Gastrocnemius medialis (tissue), 4 donors: Measurements from ENCODE around the gene SLC39A6. TPM values are rescaled to one million over a fixed set of nuclear protein-coding genes. Genes with fewer than 3 reads are reported as not detected.
"Not testable (repeated sequence)": the region's sequence is repeated elsewhere in the genome, so short reads cannot be mapped to it uniquely, and the experiment has no call there.

Experiments used
- ATAC-seq, 2 donors: fragments of 150-250 bp; one replicate each; pipeline ENCODE4 v1.9.1; 2016
- DNase-seq, 2 donors: peaks; one replicate each; pipeline ENCODE4 v3.0.0-alpha.2; 2019
- H3K27ac ChIP-seq, 4 donors: fragments of 200-600 bp; sonication (generic); 1 replicate in 1 of 4; 2 replicates in 3 of 4; pipeline ENCODE4 v1.5.1; 2016 to 2018; ENCODE audit warnings: mild to moderate bottlenecking in 2 of 4, moderate library complexity in 1 of 4
- H3K27me3 ChIP-seq, 3 donors: fragments of 200-600 bp; sonication (generic) in 2 of 3; 1 replicate in 1 of 3; 2 replicates in 2 of 3; pipeline versions ENCODE4 v1.5.1 to v1.6.0; 2016 to 2019; ENCODE audit warnings: mild to moderate bottlenecking in 1 of 3, moderate library complexity in 1 of 3
- H3K36me3 ChIP-seq, 2 donors: fragments of 200-600 bp; sonication (generic) in 1 of 2; one replicate each; pipeline ENCODE4 v1.5.1; 2017 to 2018
- H3K4me1 ChIP-seq, 2 donors: fragments of 200-600 bp; sonication (generic) in 1 of 2; one replicate each; pipeline ENCODE4 v1.5.1; 2016 to 2017; ENCODE audit warnings: mild to moderate bottlenecking in 2 of 2
- H3K4me3 ChIP-seq, 4 donors: fragments of 200-600 bp; sonication (generic) in 3 of 4; 1 replicate in 1 of 4; 2 replicates in 3 of 4; pipeline ENCODE4 v1.5.1; 2016 to 2019; ENCODE audit warnings: mild to moderate bottlenecking in 2 of 4
- H3K9me3 ChIP-seq, 3 donors: fragments of 200-600 bp; sonication (generic) in 2 of 3; 1 replicate in 1 of 3; 2 replicates in 2 of 3; pipeline ENCODE4 v1.5.1; 2016 to 2019
- POLR2A ChIP-seq, 2 donors: fragments of 450-650 bp; IDR thresholded peaks; one replicate each; pipeline ENCODE4 v1.6.1; 2017; ENCODE audit warnings: antibody characterized with exemption in 2 of 2, mild to moderate bottlenecking in 2 of 2, moderate library complexity in 2 of 2
- in situ Hi-C, 4 donors: fragments of 200-750 bp; cut with MboI; loops; one replicate each; pipeline versions ENCODE4 v1.15.0 to v1.8.0; 2017; ENCODE audit warnings: low sequenced_read_pairs in 4 of 4
- intact Hi-C: fragments of 100-400 bp; cut with DNase I; formaldehyde crosslinking; loops from one replicate; pipeline ENCODE4 v1.15.1; 2023; ENCODE audit warnings: low total_unique reads
- total RNA-seq, 4 donors: library from RNA; depleted of rRNA; stranded (reverse); fragments of >200 nt; gene quantifications; one replicate each; pipeline versions ENCODE4 v1.1.0 to v1.2.3, GENCODE V29; 2016
- TF ChIP-seq, protein P1 (sequence below), 5 experiments: fragments of 450-650 bp in 3 of 5; fragments of 200-600 bp in 2 of 5; sonication (generic) in 2 of 5; IDR thresholded peaks in 4 of 5; conservative IDR thresholded peaks in 1 of 5; 1 replicate in 4 of 5; 2 replicates in 1 of 5; pipeline ENCODE4 v1.5.1; 2016 to 2019; ENCODE audit warnings: antibody characterized with exemption in 5 of 5, mild to moderate bottlenecking in 3 of 5, moderate library complexity in 3 of 5

Gene SLC39A6
- total RNA-seq, 4 donors from 2014 or later, result 16.7 to 24.7 (median 18.3) TPM

DNA sequence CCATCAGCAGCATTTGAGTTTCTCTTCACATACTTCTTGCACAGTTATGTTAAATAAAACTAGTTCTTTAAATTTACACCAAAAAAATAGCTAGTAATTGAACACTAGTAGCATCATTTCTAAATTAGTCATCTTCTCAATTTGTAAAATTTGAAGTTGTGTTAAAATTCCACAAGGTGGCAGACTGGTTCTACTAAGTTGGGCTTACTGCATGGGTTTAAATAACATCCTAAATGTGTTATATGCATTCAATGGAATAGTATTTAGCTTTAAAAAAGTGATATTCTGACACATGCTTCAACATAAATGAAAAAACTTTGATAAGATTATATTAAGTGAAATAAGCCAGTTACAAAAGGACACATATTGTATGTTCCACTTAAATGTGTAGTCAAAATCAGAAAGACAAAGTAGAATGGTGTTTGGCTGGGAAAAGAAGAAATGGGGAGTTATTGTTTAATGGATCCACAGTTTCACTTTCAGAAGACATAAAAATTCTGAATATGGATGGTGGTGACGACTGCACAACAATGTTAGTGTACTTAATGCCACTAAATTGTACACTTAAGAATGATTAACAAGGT is 33.1 kb downstream of the SLC39A6 start:
- intact Hi-C loops, result loop anchor here (1.0 kb wide), 1 partner anchor 188 kb away; no protein-coding TSS in a partner anchor
- Histone ChIP-seq H3K4me1 (peaks cover 0 to 6% of the 10 kb centered on the region in 2 donors), H3K27me3 (no peaks in the 10 kb centered on the region), H3K27ac (no peak overlapping the region), H3K4me3 (no peak overlapping the region), H3K36me3 (no peaks in the 10 kb centered on the region), H3K9me3 (no peaks in the 10 kb centered on the region)
- in situ Hi-C loops, result loop anchor here in 3 of 4 donors (5.0 to 10.0 kb wide), 2 partner anchors 186 to 189 kb away; no protein-coding TSS in a partner anchor
- ATAC-seq (no peak), DNase-seq (no peak)
- TF ChIP-seq, protein P1, sequence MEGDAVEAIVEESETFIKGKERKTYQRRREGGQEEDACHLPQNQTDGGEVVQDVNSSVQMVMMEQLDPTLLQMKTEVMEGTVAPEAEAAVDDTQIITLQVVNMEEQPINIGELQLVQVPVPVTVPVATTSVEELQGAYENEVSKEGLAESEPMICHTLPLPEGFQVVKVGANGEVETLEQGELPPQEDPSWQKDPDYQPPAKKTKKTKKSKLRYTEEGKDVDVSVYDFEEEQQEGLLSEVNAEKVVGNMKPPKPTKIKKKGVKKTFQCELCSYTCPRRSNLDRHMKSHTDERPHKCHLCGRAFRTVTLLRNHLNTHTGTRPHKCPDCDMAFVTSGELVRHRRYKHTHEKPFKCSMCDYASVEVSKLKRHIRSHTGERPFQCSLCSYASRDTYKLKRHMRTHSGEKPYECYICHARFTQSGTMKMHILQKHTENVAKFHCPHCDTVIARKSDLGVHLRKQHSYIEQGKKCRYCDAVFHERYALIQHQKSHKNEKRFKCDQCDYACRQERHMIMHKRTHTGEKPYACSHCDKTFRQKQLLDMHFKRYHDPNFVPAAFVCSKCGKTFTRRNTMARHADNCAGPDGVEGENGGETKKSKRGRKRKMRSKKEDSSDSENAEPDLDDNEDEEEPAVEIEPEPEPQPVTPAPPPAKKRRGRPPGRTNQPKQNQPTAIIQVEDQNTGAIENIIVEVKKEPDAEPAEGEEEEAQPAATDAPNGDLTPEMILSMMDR (IDR thresholded peaks at IDR 0.05 in 4 of 5, conservative IDR thresholded peaks at IDR 0.05 in 1 of 5), result peak in 4 of 5 experiments; percentile 29 to 46 (median 30)
- no peak for TF ChIP-seq POLR2A (IDR thresholded peaks at IDR 0.05)

DNA sequence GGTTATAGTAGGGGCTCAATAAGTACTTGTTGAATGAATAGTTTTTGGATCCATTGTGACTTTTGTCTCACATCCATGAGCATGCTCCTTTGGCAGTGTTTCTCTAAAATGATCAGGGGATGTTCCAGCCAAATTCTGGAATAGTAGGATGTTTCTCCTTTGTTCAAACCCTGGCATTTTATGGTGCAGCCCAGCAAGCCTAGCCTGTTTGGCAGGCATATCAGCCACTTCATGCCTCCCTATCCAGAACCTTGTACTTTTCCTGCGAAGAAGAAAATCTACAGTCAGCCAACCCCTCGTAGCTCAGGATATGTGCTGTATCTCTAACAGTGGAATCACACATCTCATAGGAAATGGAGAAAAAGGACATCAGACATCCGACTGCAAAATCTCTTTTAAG is 34.7 kb downstream of the SLC39A6 start:
- peaks cover 0 to 6% of the 10 kb centered on the region in 2 donors for H3K4me1 ChIP-seq
- no peaks in the 10 kb centered on the region for H3K9me3 ChIP-seq
- H3K4me3 ChIP-seq, result no peak overlapping the region
- in situ Hi-C loops (loop anchor here in 3 of 4 donors (5.0 to 10.0 kb wide), 2 partner anchors 188 to 190 kb away; no protein-coding TSS in a partner anchor), intact Hi-C loops (no loop called here)
- H3K27me3 ChIP-seq, result no peaks in the 10 kb centered on the region
- H3K36me3 ChIP-seq, result no peaks in the 10 kb centered on the region
- no peak for DNase-seq
- TF ChIP-seq POLR2A (IDR thresholded peaks at IDR 0.05), result no peak
- TF ChIP-seq, protein P1 (IDR thresholded peaks at IDR 0.05 in 4 of 5, conservative IDR thresholded peaks at IDR 0.05 in 1 of 5), result no peak
- no peak for ATAC-seq
- no peak overlapping the region for H3K27ac ChIP-seq

DNA sequence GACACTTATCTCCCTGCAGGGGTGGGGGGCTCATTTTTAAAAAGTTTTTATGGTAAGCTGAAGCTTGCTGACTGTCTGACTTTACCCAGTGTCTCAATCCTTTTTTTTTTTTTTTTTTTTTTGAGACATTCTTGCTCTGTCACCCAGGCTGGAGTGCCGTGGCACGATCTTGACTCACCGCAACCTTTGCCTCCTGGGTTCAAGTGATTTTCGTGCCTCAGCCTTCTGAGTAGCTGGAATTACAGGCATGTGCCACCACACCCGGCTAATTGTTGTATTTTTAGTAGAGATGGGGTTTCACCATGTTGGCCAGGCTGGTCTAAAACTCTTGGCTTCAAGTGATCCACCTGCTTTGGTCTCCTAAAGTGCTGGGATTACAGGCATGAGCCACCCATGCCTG is 37.0 kb downstream of the SLC39A6 start:
- ATAC-seq, H3K27ac ChIP-seq, H3K4me3 ChIP-seq, intact Hi-C loops, H3K9me3 ChIP-seq, H3K36me3 ChIP-seq, H3K27me3 ChIP-seq, DNase-seq, H3K4me1 ChIP-seq: not testable (repeated sequence)
- in situ Hi-C loops, result loop anchor here in 3 of 4 donors (5.0 to 10.0 kb wide), 2 partner anchors 190 to 193 kb away; no protein-coding TSS in a partner anchor

DNA sequence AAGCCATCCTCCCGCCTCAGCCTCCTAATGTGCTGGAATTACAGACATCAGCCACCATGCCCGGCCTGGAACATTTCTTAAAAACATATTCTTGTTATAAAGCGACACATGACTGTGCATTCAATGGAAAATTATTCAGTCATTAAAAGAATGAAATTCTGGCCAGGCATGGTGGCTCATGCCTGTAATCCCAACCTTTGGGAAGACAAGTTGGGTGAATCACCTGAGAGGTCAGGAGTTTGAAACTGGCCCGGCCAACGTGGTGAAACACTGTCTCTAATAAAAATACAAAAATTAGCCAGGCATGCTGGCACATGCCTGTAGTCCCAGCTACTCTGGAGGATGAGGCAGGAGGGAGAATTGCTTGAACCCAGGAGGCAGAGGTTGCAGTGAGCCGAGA is 40.1 kb downstream of the SLC39A6 start:
- TF ChIP-seq, protein P1 (IDR thresholded peaks at IDR 0.05 in 4 of 5, conservative IDR thresholded peaks at IDR 0.05 in 1 of 5), result no peak
- no peak for TF ChIP-seq POLR2A (IDR thresholded peaks at IDR 0.05)
- no peak overlapping the region for H3K27ac ChIP-seq
- no peak overlapping the region for H3K4me3 ChIP-seq
- H3K36me3 ChIP-seq, result no peaks in the 10 kb centered on the region
- in situ Hi-C loops (no loop called here), intact Hi-C loops (no loop called here)
- no peaks in the 10 kb centered on the region for H3K9me3 ChIP-seq
- H3K27me3 ChIP-seq, result no peaks in the 10 kb centered on the region
- DNase-seq (no peak), ATAC-seq (no peak)
- peaks cover 0 to 6% of the 10 kb centered on the region in 2 donors for H3K4me1 ChIP-seq

DNA sequence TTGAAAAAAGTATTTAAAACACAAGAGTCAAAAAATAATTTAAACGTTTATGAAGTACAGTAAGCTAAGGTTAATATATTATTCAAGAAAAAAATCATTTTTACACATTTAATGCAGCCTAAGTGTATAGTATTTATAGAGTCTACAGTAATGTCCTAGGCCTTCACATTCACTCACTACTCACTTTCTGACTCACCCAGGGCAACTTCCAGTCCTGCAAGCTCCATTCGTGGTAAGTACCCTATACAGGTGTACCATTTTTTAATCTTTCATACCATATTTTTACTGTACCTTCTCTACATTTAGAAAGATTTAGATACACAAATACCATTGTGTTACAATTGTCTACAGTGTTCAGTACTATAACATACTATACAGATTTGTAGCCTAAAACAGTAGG is 40.9 kb downstream of the SLC39A6 start:
- Histone ChIP-seq H3K4me1 (peaks cover 0 to 6% of the 10 kb centered on the region in 2 donors), H3K27ac (no peak overlapping the region), H3K9me3 (no peaks in the 10 kb centered on the region), H3K4me3 (no peak overlapping the region), H3K36me3 (no peaks in the 10 kb centered on the region), H3K27me3 (no peaks in the 10 kb centered on the region)
- DNase-seq (no peak), ATAC-seq (no peak)
- in situ Hi-C loops, result no loop called here
- TF ChIP-seq, protein P1 (IDR thresholded peaks at IDR 0.05 in 4 of 5, conservative IDR thresholded peaks at IDR 0.05 in 1 of 5), result no peak
- no peak for TF ChIP-seq POLR2A (IDR thresholded peaks at IDR 0.05)
- intact Hi-C loops, result no loop called here
